Astrocyte (in vitro differentiated cells and primary cell): ENCODE results near the gene RNU5D-1. TPM values are rescaled to one million over a fixed set of nuclear protein-coding genes. Genes with fewer than 3 reads are reported as not detected.
"Not testable (repeated sequence)": the region's sequence is repeated elsewhere in the genome, so short reads cannot be mapped to it uniquely, and the experiment has no call there.

Experiments used
- DNase-seq: peaks from one replicate; pipeline ENCODE4 v3.0.0-alpha.2; 2010; ENCODE audit warnings: low read depth
- FAIRE-seq: peaks from 2 replicates; lab custom pipeline; 2011; peaks lifted over from hg19 to GRCh38; lab: Jason Lieb, UNC
- H2AFZ ChIP-seq: 2 replicates; pipeline ENCODE4 v1.6.0; 2012; ENCODE audit warnings: low read depth, low read length, inconsistent platforms
- H3K27ac ChIP-seq: 2 replicates; pipeline ENCODE4 v1.5.1; 2011; ENCODE audit warnings: low read depth, low read length, inconsistent platforms
- H3K27me3 ChIP-seq: 2 replicates; pipeline ENCODE4 v1.6.0; 2011; ENCODE audit warnings: low read length, inconsistent platforms; ENCODE audit not compliant: insufficient read depth
- H3K36me3 ChIP-seq: 2 replicates; pipeline ENCODE4 v1.5.1; 2011; ENCODE audit warnings: low read length, inconsistent platforms; ENCODE audit not compliant: insufficient read depth
- H3K4me1 ChIP-seq: 2 replicates; pipeline ENCODE4 v1.5.1; 2011; ENCODE audit warnings: low read length, inconsistent platforms; ENCODE audit not compliant: insufficient read depth
- H3K4me2 ChIP-seq: 2 replicates; pipeline ENCODE4 v1.6.0; 2012; ENCODE audit warnings: low read length, inconsistent platforms
- H3K4me3 ChIP-seq: 2 replicates; pipeline ENCODE4 v1.5.1; 2011; ENCODE audit warnings: low read depth, mild to moderate bottlenecking, low read length, inconsistent platforms; ENCODE audit not compliant: insufficient read depth
- H3K79me2 ChIP-seq: 2 replicates; pipeline ENCODE4 v1.6.0; 2012; ENCODE audit warnings: mild to moderate bottlenecking, low read length, inconsistent platforms; ENCODE audit not compliant: insufficient read depth
- H3K9ac ChIP-seq: 2 replicates; pipeline ENCODE4 v1.6.0; 2012; ENCODE audit warnings: mild to moderate bottlenecking, low read length, inconsistent platforms
- H3K9me3 ChIP-seq: 2 replicates; pipeline ENCODE4 v1.5.1; 2012; ENCODE audit warnings: low read depth, mild to moderate bottlenecking, low read length, inconsistent platforms; ENCODE audit not compliant: insufficient read depth
- H4K20me1 ChIP-seq: 2 replicates; pipeline ENCODE4 v1.6.0; 2012; ENCODE audit warnings: low read length, inconsistent platforms; ENCODE audit not compliant: insufficient read depth
- H3K27ac Mint-ChIP-seq: one replicate; pipeline ENCODE4 v1.8.0; 2021; ENCODE audit warnings: mild to moderate bottlenecking, mixed read lengths; ENCODE audit not compliant: unreplicated experiment
- H3K27me3 Mint-ChIP-seq: one replicate; pipeline ENCODE4 v1.8.0; 2021; ENCODE audit warnings: low read depth, mixed read lengths; ENCODE audit not compliant: unreplicated experiment
- H3K36me3 Mint-ChIP-seq: one replicate; pipeline ENCODE4 v1.8.0; 2021; ENCODE audit warnings: low read depth, mixed read lengths; ENCODE audit not compliant: unreplicated experiment
- H3K4me1 Mint-ChIP-seq: one replicate; pipeline ENCODE4 v1.8.0; 2021; ENCODE audit warnings: low read depth, mixed read lengths; ENCODE audit not compliant: unreplicated experiment
- H3K4me3 Mint-ChIP-seq: one replicate; pipeline ENCODE4 v1.8.0; 2021; ENCODE audit warnings: mild to moderate bottlenecking, moderate library complexity, mixed read lengths; ENCODE audit not compliant: unreplicated experiment
- H3K9me3 Mint-ChIP-seq: one replicate; pipeline ENCODE4 v1.8.0; 2021; ENCODE audit warnings: mild to moderate bottlenecking, mixed read lengths; ENCODE audit not compliant: unreplicated experiment
- EZH2 ChIP-seq: IDR thresholded peaks from 2 replicates; pipeline ENCODE4 v1.6.1; 2012; ENCODE audit warnings: mild to moderate bottlenecking, low read length, inconsistent platforms; ENCODE audit not compliant: insufficient read depth
- total RNA-seq: library from RNA; stranded (reverse); gene quantifications from 2 replicates; pipeline ENCODE4 v1.2.1, GENCODE V29; 2021
- TF ChIP-seq, protein P1 (sequence below): IDR thresholded peaks from 2 replicates; pipeline ENCODE4 v1.5.1; 2011; ENCODE audit warnings: low read depth, mild to moderate bottlenecking, inconsistent platforms, low read length, moderate library complexity; ENCODE audit not compliant: insufficient read depth

Gene RNU5D-1
- total RNA-seq, 1 donor from 2014 or later = not detected

DNA sequence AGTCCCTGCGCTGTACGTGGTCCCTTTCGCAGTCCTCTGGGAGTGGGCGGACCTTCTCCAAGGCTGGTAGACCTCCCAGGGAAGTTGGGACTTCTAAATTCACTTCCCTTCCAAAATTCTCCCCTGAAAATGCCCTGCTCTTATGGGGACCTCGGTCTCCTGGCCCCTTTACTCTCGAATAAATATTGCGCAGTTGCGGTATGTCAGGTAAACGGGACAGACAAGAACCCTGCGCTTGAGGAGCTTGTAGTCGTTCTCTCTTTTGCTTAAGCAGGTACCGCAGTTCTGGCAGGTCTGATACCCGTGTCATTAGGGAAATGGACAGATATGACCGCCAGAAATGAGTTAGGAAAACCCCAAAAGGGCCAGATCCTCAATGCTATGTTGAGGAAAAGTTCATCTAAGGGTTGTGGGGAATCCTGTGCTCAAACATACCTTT, 9.2 kb upstream of the RNU5D-1 start:
- peak overlapping the region; percentile 79 for H3K27ac Mint-ChIP-seq
- H3K36me3 Mint-ChIP-seq = no peaks in the 10 kb centered on the region
- peaks cover 46% of the 10 kb centered on the region for H3K79me2 ChIP-seq
- H3K36me3 ChIP-seq = peaks cover 8% of the 10 kb centered on the region
- peak overlapping the region; percentile 97 for H3K4me3 ChIP-seq
- H3K9ac ChIP-seq = peak overlapping the region; percentile 86
- DNase-seq = no peak
- no peaks in the 10 kb centered on the region for H3K9me3 ChIP-seq
- FAIRE-seq = no peak
- H3K27me3 ChIP-seq = no peaks in the 10 kb centered on the region
- peak overlapping the region; percentile 88 for H2AFZ ChIP-seq
- H4K20me1 ChIP-seq = peaks cover 5% of the 10 kb centered on the region
- H3K4me2 ChIP-seq = peak overlapping the region; percentile 94
- H3K4me3 Mint-ChIP-seq = peak overlapping the region; percentile 86
- peak overlapping the region; percentile 76 for H3K27ac ChIP-seq
- peaks cover 12% of the 10 kb centered on the region for H3K4me1 ChIP-seq
- no peaks in the 10 kb centered on the region for H3K4me1 Mint-ChIP-seq
- peaks cover 3% of the 10 kb centered on the region for H3K9me3 Mint-ChIP-seq
- no peaks in the 10 kb centered on the region for H3K27me3 Mint-ChIP-seq
- TF ChIP-seq EZH2 = no peak
- TF ChIP-seq, protein P1, sequence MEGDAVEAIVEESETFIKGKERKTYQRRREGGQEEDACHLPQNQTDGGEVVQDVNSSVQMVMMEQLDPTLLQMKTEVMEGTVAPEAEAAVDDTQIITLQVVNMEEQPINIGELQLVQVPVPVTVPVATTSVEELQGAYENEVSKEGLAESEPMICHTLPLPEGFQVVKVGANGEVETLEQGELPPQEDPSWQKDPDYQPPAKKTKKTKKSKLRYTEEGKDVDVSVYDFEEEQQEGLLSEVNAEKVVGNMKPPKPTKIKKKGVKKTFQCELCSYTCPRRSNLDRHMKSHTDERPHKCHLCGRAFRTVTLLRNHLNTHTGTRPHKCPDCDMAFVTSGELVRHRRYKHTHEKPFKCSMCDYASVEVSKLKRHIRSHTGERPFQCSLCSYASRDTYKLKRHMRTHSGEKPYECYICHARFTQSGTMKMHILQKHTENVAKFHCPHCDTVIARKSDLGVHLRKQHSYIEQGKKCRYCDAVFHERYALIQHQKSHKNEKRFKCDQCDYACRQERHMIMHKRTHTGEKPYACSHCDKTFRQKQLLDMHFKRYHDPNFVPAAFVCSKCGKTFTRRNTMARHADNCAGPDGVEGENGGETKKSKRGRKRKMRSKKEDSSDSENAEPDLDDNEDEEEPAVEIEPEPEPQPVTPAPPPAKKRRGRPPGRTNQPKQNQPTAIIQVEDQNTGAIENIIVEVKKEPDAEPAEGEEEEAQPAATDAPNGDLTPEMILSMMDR = no peak

DNA sequence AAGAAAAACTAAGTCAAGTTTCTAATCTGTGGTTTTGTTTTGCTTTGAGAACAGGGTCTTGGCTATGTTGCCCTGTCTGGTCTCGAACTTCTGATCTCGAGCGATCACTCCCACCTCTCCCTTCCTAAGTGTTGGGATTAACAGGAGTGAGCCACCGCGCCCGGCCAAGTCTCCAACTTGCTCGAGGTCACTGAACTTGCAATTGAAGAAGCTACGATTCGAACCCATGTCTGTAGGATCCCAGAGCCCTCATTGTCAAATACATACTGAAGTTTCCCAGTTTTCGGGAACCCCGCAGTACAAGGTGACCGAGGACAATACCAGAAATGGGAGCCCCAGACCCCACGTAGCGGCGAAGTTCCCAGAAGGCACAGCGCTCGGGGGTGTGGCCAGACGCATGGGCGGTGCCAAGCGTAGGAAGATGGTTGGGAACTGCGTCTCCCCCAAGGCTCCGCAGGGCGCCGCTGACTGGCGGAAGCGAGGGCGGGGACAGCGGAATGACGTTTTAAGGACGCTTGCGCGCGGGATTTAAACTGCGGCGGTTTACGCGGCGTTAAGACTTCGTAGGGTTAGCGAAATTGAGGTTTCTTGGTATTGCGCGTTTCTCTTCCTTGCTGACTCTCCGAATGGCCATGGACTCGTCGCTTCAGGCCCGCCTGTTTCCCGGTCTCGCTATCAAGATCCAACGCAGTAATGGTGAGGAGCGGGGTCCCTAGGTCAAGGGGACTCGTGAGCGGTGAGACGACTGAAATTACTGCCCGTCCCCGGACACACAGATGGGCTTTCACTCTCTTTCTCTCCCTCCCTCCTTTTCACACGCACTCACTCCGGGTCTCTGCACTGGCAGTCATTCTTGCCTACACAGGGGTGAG, 8.6 kb upstream of the RNU5D-1 start, which contains the start of gene KIF2C:
KIF2C (plus strand) TSS at position 531 of the 872 bp plus-strand sequence; CDS start at position 627, 96 bp downstream.
- H3K4me1 ChIP-seq = peaks cover 12% of the 10 kb centered on the region
- H3K36me3 Mint-ChIP-seq = no peaks in the 10 kb centered on the region
- peak within 1 kb of the TSS; percentile 86 for H3K9ac ChIP-seq
- DNase-seq = peak; percentile 91
- H3K9me3 Mint-ChIP-seq = peaks cover 3% of the 10 kb centered on the region
- H2AFZ ChIP-seq = peak within 1 kb of the TSS; percentile 88
- H3K27ac Mint-ChIP-seq = peak within 1 kb of the TSS; percentile 79
- peaks cover 43% of the 10 kb centered on the region for H3K79me2 ChIP-seq
- no peaks in the 10 kb centered on the region for H3K9me3 ChIP-seq
- H3K4me1 Mint-ChIP-seq = no peaks in the 10 kb centered on the region
- peak within 1 kb of the TSS; percentile 94 for H3K4me2 ChIP-seq
- H3K4me3 Mint-ChIP-seq = peak within 1 kb of the TSS; percentile 86
- no peak for FAIRE-seq
- H3K36me3 ChIP-seq = peaks cover 8% of the 10 kb centered on the region
- peaks cover 5% of the 10 kb centered on the region for H4K20me1 ChIP-seq
- no peaks in the 10 kb centered on the region for H3K27me3 Mint-ChIP-seq
- peak within 1 kb of the TSS; percentile 97 for H3K4me3 ChIP-seq
- H3K27ac ChIP-seq = peak within 1 kb of the TSS; percentile 80
- TF ChIP-seq EZH2 = no peak
- TF ChIP-seq, protein P1 = no peak
- no peaks in the 10 kb centered on the region for H3K27me3 ChIP-seq

DNA sequence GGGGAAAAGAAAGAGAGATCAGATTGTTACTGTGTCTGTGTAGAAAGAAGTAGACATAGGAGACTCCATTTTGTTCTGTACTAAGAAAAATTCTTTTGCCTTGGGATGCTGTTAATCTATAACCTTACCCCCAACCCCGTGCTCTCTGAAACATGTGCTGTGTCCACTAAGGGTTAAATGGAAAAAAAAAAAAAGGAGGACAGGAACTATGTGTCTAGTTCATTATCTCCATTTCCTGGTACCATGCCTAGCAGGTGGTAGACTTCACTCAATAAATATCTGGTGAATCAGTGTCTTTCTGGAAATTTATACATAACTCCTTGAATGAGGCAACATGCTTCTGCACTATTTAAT, 8.0 kb upstream of the RNU5D-1 start:
- H3K36me3 Mint-ChIP-seq, H3K4me1 Mint-ChIP-seq, H3K27me3 ChIP-seq, H3K36me3 ChIP-seq, H3K27me3 Mint-ChIP-seq, H4K20me1 ChIP-seq, H3K9me3 ChIP-seq, H3K9me3 Mint-ChIP-seq, FAIRE-seq, DNase-seq: not testable (repeated sequence)
- Histone ChIP-seq H2AFZ (peak overlapping the region; percentile 88), H3K9ac (peak overlapping the region; percentile 86), H3K79me2 (peaks cover 37% of the 10 kb centered on the region), H3K27ac (peak overlapping the region; percentile 80), H3K4me3 (peak overlapping the region; percentile 97), H3K4me1 (peaks cover 12% of the 10 kb centered on the region), H3K4me2 (peak overlapping the region; percentile 94)
- peak overlapping the region; percentile 86 for H3K4me3 Mint-ChIP-seq
- peak overlapping the region; percentile 73 for H3K27ac Mint-ChIP-seq
